Measurements from ENCODE around the gene CNN3. TPM values are rescaled to one million over a fixed set of nuclear protein-coding genes. Genes with fewer than 3 reads are reported as not detected.
"Not testable (repeated sequence)": the region's sequence is repeated elsewhere in the genome, so short reads cannot be mapped to it uniquely, and the experiment has no call there.

The CNN3 gene
- total and polyA plus RNA-seq, 4 donors, result 326 to 379 (median 357) TPM

DNA sequence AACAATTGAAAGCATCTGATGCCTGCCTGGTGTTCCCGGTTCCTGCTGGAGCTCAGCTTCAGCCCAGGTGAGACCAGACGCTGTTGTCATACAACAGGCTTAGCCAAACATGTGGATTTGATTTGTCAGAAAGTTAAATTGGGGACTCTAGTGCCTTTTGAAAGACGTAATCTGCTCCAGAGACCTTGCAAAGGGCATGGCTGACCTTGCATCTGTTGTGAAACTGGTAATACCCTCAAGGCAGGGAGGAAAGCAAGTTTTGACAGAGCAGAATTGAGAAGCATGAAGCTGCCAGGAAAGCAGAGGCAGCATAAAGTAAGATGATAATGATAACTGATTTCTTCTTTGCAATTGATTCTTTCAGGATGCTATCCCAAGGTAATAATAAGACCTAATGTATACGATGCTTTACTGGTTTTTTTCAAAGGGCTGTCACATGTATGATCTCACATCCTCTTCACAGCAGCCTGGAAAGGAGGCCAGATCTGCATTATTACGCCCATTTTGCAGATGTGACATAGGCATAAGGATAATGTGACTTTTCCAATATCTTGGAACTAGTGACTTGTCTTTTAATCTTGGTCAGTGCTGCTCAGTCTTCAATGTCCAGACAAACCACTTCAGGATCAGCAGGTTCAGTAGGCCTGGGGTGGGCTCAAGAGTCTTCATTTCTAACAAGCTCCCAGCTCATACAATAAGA lies 24.7 kb upstream of the CNN3 start:
- Histone ChIP-seq H3K4me3 (ENCODE audit: low read depth, low read length) (no peak overlapping the region), H3K36me3 (ENCODE audit: control insufficient read depth, insufficient read depth, low read length) (no peaks in the 10 kb centered on the region), H3K4me1 (ENCODE audit: control insufficient read depth, insufficient read depth, low read length) (no peaks in the 10 kb centered on the region), H3K27me3 (ENCODE audit: control insufficient read depth, insufficient read depth, low read length) (no peaks in the 10 kb centered on the region), H3K9me3 (ENCODE audit: control insufficient read depth, insufficient read depth, low read length) (no peaks in the 10 kb centered on the region), H3K27ac (ENCODE audit: low read depth, low read length) (no peak overlapping the region)
- no peak for DNase-seq (ENCODE audit: low read depth in 4 of 6, low spot score in 6 of 6)
- WGBS (ENCODE audit: insufficient coverage), result 87% methylated on average over 3 of the region's 5 CpGs

DNA sequence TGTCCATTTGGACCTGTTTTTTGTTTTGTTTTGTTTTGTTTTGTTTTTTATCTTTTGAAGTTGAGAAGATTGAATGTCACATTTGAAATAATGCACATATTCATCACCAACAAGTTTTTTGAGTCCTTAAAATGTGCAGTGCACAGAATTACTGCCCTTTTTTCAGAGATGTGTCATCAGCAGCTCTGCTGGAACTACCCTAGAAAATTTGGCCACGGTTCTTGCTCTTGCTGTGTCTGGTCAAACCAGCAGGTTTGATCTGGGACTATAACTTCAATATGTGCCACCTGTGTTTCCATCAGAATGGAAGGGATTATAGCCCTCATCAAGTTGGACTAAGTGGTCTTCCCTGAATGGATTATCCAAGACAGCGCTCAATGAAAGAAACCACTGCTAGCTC lies 24.1 kb upstream of the CNN3 start:
- Histone ChIP-seq H3K9me3 (ENCODE audit: control insufficient read depth, insufficient read depth, low read length) (no peaks in the 10 kb centered on the region), H3K27me3 (ENCODE audit: control insufficient read depth, insufficient read depth, low read length) (no peaks in the 10 kb centered on the region), H3K27ac (ENCODE audit: low read depth, low read length) (no peak overlapping the region), H3K36me3 (ENCODE audit: control insufficient read depth, insufficient read depth, low read length) (no peaks in the 10 kb centered on the region), H3K4me1 (ENCODE audit: control insufficient read depth, insufficient read depth, low read length) (no peaks in the 10 kb centered on the region), H3K4me3 (ENCODE audit: low read depth, low read length) (no peak overlapping the region)
- WGBS (ENCODE audit: insufficient coverage), result 90% methylated on average over 2 of the region's 2 CpGs
- DNase-seq (ENCODE audit: low read depth in 4 of 6, low spot score in 6 of 6), result no peak

GRCh38 chr1:94949681-94950661 lies 23.1 kb upstream of the CNN3 start:
- 65% methylated on average over 2 of the region's 4 CpGs for whole genome bisulfite sequencing (ENCODE audit: insufficient coverage)

DNA sequence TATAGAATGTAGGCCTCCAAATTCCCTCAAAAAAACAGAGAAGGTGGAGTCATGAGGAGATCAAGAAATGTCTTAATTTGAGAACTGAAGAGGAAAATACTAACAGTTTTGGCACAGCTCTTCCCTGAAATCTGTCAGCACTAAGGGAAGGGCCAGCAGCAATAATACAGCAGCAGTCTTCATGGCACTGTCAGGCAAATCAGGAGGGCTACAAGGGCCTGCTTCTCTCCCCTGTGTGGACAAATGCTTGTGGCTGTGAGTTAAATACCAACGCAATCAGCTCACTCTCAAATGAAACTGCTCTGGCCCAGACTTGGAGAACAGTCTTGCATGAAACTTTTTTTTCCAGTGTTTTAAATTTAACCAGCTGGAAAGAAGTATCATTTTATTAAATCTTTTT lies 20.5 kb upstream of the CNN3 start:
- no peak for DNase-seq (ENCODE audit: low read depth in 4 of 6, low spot score in 6 of 6)
- no peak overlapping the region for H3K27ac ChIP-seq (ENCODE audit: low read depth, low read length)

More at GRCh38 chr1:94949681-94950661, 23.1 kb upstream of the CNN3 start:
- no peak overlapping the region for H3K27ac ChIP-seq (ENCODE audit: low read depth, low read length)
- no peaks in the 10 kb centered on the region for H3K9me3 ChIP-seq (ENCODE audit: control insufficient read depth, insufficient read depth, low read length)
- H3K4me1 ChIP-seq (ENCODE audit: control insufficient read depth, insufficient read depth, low read length), result no peaks in the 10 kb centered on the region
- no peaks in the 10 kb centered on the region for H3K27me3 ChIP-seq (ENCODE audit: control insufficient read depth, insufficient read depth, low read length)
- H3K36me3 ChIP-seq (ENCODE audit: control insufficient read depth, insufficient read depth, low read length), result no peaks in the 10 kb centered on the region
- no peak for DNase-seq (ENCODE audit: low read depth in 4 of 6, low spot score in 6 of 6)
- H3K4me3 ChIP-seq (ENCODE audit: low read depth, low read length), result no peak overlapping the region

DNA sequence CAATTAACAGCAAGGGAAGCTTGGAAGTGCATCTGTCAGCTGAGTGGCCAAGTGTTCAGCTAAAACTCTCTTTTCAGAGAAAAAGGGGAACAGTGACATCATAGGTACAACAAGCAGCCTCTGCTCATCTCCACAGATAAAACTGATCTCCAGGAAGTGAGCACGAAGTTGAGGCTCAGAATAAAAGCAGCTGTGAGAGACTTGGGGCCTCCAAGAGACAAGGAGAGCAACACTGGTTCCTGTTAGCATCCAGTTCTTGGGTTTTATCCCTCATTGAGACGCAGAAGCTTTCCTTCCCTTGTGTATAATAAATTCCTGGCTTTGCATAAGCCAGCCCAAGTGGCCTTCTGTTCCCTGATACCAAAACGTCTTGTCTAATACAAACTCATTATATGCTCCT lies 20.0 kb upstream of the CNN3 start:
- no peaks in the 10 kb centered on the region for H3K27me3 ChIP-seq (ENCODE audit: control insufficient read depth, insufficient read depth, low read length)
- H3K36me3 ChIP-seq (ENCODE audit: control insufficient read depth, insufficient read depth, low read length), result no peaks in the 10 kb centered on the region
- no peaks in the 10 kb centered on the region for H3K4me1 ChIP-seq (ENCODE audit: control insufficient read depth, insufficient read depth, low read length)
- no peaks in the 10 kb centered on the region for H3K9me3 ChIP-seq (ENCODE audit: control insufficient read depth, insufficient read depth, low read length)
- no peak overlapping the region for H3K27ac ChIP-seq (ENCODE audit: low read depth, low read length)
- DNase-seq (ENCODE audit: low read depth in 4 of 6, low spot score in 6 of 6), result no peak
- no peak overlapping the region for H3K4me3 ChIP-seq (ENCODE audit: low read depth, low read length)
- WGBS (ENCODE audit: insufficient coverage), result 86% methylated on average over 2 of the region's 3 CpGs

More for the DNA sequence above, 20.5 kb upstream of the CNN3 start:
- Histone ChIP-seq H3K36me3 (ENCODE audit: control insufficient read depth, insufficient read depth, low read length) (no peaks in the 10 kb centered on the region), H3K9me3 (ENCODE audit: control insufficient read depth, insufficient read depth, low read length) (no peaks in the 10 kb centered on the region), H3K4me3 (ENCODE audit: low read depth, low read length) (no peak overlapping the region), H3K27me3 (ENCODE audit: control insufficient read depth, insufficient read depth, low read length) (no peaks in the 10 kb centered on the region), H3K4me1 (ENCODE audit: control insufficient read depth, insufficient read depth, low read length) (no peaks in the 10 kb centered on the region)
- WGBS (ENCODE audit: insufficient coverage), result no CpG with 5 or more reads among the region's 1 CpG

- no peak overlapping the region for H3K27ac ChIP-seq (ENCODE audit: low read depth, low read length)
- 92% methylated on average over 5 of the region's 8 CpGs for WGBS (ENCODE audit: insufficient coverage)
- no peaks in the 10 kb centered on the region for H3K36me3 ChIP-seq (ENCODE audit: control insufficient read depth, insufficient read depth, low read length)
- no peaks in the 10 kb centered on the region for H3K27me3 ChIP-seq (ENCODE audit: control insufficient read depth, insufficient read depth, low read length)
- no peaks in the 10 kb centered on the region for H3K9me3 ChIP-seq (ENCODE audit: control insufficient read depth, insufficient read depth, low read length)
- DNase-seq (ENCODE audit: low read depth in 4 of 6, low spot score in 6 of 6), result no peak
- H3K4me3 ChIP-seq (ENCODE audit: low read depth, low read length), result no peak overlapping the region
- H3K4me1 ChIP-seq (ENCODE audit: control insufficient read depth, insufficient read depth, low read length), result no peaks in the 10 kb centered on the region
These were observed 15.5 kb upstream of the CNN3 start for GRCh38 chr1:94942171-94943128.

DNA sequence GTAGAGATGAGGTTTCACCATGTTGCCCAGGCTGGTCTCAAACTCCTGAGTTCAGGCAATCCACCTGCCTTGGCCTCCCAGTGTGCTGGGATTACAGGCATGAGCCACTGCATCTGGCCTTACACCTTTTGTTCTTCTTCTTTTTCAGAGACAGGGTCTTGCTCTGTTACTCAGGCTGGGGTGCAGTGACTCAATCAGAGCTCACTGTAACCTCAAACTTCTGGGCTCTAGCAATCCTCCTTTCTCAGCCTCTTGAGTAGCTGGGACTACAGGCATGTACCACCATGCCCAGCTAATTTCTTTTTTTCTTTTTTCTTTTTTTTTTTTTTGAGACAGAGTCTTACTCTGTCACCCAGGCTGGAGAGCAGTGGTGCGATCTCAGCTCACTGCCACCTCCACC lies 14.6 kb upstream of the CNN3 start:
- not testable (repeated sequence) for DNase-seq (ENCODE audit: low read depth in 4 of 6, low spot score in 6 of 6); H3K4me1 ChIP-seq (ENCODE audit: control insufficient read depth, insufficient read depth, low read length); H3K27me3 ChIP-seq (ENCODE audit: control insufficient read depth, insufficient read depth, low read length); H3K36me3 ChIP-seq (ENCODE audit: control insufficient read depth, insufficient read depth, low read length); H3K4me3 ChIP-seq (ENCODE audit: low read depth, low read length); H3K27ac ChIP-seq (ENCODE audit: low read depth, low read length); H3K9me3 ChIP-seq (ENCODE audit: control insufficient read depth, insufficient read depth, low read length)
- WGBS (ENCODE audit: insufficient coverage), result no CpG with 5 or more reads among the region's 1 CpG

GRCh38 chr1:94940738-94941137 lies 13.8 kb upstream of the CNN3 start:
- Histone ChIP-seq H3K27me3 (ENCODE audit: control insufficient read depth, insufficient read depth, low read length) (no peaks in the 10 kb centered on the region), H3K4me1 (ENCODE audit: control insufficient read depth, insufficient read depth, low read length) (peaks cover 2% of the 10 kb centered on the region), H3K36me3 (ENCODE audit: control insufficient read depth, insufficient read depth, low read length) (no peaks in the 10 kb centered on the region), H3K4me3 (ENCODE audit: low read depth, low read length) (no peak overlapping the region), H3K9me3 (ENCODE audit: control insufficient read depth, insufficient read depth, low read length) (no peaks in the 10 kb centered on the region), H3K27ac (ENCODE audit: low read depth, low read length) (no peak overlapping the region)
- no peak for DNase-seq (ENCODE audit: low read depth in 4 of 6, low spot score in 6 of 6)
- 100% methylated on average over 3 of the region's 3 CpGs for WGBS (ENCODE audit: insufficient coverage)

DNA sequence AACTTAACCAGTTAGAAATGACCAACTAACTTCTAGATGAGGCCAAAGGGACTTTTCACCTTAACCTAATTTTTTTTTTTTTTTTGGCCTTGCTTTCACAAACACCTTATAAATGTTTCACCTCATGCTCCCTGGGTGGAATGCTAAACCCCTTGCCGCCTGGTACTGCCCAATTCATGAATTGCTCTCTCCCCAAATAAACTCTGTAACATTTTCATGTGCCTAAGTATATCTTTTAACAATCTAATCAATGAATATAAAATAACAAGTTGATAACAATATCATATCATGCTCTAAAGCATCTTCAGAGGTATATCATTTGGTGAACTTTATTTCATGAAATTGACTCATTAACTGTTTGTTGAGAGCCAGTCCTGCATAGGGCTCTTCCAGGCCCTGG lies 10.9 kb upstream of the CNN3 start:
- H3K27me3 ChIP-seq (ENCODE audit: control insufficient read depth, insufficient read depth, low read length), result no peaks in the 10 kb centered on the region
- no CpG with 5 or more reads among the region's 1 CpG for WGBS (ENCODE audit: insufficient coverage)
- H3K4me3 ChIP-seq (ENCODE audit: low read depth, low read length), result no peak overlapping the region
- H3K4me1 ChIP-seq (ENCODE audit: control insufficient read depth, insufficient read depth, low read length), result peaks cover 2% of the 10 kb centered on the region
- no peaks in the 10 kb centered on the region for H3K36me3 ChIP-seq (ENCODE audit: control insufficient read depth, insufficient read depth, low read length)
- no peak overlapping the region for H3K27ac ChIP-seq (ENCODE audit: low read depth, low read length)
- no peak for DNase-seq (ENCODE audit: low read depth in 4 of 6, low spot score in 6 of 6)
- H3K9me3 ChIP-seq (ENCODE audit: control insufficient read depth, insufficient read depth, low read length), result no peaks in the 10 kb centered on the region

Data from spinal cord (tissue), 10 donors.